ENCODE data around the gene STAC.
A peak's percentile ranks its signal among the peaks of the same experiment; 100 is the strongest.
"Not testable (repeated sequence)": the region's sequence is repeated elsewhere in the genome, so short reads cannot be mapped to it uniquely, and the experiment has no call there.

Gene STAC

DNA sequence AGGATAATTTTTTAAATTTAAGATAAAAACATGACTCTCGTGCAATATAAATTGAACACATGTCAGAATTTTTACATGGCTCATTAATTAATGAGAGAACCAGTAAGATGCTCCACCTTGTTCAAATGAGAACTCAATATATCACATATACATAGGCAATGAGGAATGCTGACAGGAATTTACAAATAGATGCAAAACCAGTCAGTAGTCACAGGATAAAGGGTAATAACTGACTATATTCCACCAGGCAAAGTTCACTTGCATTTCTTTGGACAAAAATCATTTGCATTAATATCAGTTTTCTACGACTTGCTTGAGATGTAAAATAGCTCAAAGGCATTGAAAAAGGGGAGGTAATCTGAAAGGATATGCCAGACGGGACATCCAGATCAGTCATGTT lies 139.4 kb downstream of the STAC start:
- no peak for DNase-seq (ENCODE audit: low read depth)

DNA sequence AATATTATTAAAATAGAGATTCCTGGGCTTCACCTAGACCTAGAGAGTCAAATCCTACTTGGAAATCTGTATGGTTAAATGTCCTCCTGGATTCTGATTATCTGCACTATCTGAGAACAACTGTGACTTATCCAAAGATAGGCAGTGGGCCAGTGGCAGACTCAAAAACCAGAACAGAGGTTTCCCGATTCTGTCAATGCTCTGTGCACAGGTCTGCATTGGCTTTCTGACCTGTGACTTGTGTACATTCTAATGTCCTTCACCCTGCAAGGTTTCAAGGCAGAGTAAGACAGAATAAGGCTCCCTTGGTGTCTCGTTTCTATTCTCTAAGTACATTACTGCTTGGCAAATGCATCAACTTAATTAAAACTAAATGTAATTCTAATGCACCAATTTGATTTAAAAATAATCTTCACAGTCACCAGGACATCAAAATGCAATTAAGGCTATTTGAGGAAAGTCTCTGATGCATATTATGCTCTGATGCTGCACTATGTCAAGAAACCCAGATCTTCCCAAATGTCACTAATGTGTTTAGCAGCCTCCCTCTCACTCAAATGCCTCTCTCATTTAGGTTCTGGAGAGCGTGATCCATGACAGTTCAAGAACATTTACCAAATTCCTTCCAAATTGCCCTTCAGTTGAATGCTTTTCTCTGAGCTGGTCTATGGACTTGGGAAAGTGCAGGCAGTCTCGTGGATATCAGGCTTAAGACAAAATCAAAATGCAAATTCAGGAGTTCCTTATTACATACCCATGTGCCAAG lies 140.1 kb downstream of the STAC start:
- no peak for DNase-seq (ENCODE audit: low read depth)

DNA sequence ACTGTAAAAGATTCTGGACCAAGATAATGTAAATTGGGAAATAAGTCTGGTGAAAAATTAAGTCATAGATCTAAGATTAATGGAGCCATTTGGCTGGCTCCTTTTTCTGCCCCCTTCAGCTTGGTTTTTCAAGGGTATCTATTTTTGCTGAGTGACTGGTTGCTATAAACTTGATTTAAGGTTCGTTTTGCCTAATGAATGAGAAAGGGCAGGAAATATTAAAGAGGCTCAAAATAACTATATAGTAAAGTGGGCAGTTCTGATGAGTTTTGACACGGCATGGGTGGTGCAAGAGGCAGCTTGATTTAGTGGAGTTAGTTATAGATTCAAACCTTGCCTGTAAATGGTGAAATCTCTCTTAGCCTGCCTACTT lies 140.7 kb downstream of the STAC start:
- DNase-seq (ENCODE audit: low read depth), result no peak

GRCh38 chr3:36524560-36524959 lies 144.3 kb downstream of the STAC start:
- peak; percentile 71 for DNase-seq (ENCODE audit: low read depth)

DNA sequence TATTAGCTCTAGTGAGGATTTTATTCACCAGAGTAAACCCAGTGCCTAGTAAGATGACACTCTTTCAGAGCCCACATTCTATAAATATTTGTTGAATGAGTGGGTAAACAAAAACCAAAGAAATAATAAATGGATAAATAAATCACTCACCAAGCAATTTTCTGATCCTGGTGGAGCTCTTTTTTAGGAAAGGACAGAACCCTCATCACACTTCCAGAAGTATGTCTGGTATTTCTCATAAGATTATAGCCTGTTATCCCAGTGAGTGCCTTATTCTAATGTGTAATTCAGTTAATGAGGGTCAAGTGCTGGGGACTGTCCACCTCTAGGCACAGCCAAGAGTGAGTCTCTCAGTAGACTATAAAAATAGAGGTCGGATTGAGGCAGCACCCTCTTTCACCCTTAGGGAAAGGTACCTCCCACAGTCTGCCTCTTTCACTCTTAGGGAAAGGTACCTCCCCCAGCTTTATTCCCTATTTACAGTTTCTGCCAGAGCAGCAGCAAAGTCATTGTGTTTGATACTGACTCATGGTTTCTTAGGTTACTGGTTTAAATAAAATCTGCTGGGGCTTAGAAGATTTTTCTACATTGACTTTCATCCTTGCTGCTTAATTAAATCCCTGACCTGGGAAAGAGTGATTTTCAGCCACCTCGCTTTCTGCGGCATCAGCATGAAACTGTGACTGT lies 145.0 kb downstream of the STAC start:
- DNase-seq (ENCODE audit: low read depth), result peak; percentile 89

- DNase-seq (ENCODE audit: low read depth), result no peak
Measured at GRCh38 chr3:36538136-36538749, 157.9 kb downstream of the STAC start.

GRCh38 chr3:36540888-36541518 lies 160.7 kb downstream of the STAC start:
- peak; percentile 65 for DNase-seq (ENCODE audit: low read depth)

DNA sequence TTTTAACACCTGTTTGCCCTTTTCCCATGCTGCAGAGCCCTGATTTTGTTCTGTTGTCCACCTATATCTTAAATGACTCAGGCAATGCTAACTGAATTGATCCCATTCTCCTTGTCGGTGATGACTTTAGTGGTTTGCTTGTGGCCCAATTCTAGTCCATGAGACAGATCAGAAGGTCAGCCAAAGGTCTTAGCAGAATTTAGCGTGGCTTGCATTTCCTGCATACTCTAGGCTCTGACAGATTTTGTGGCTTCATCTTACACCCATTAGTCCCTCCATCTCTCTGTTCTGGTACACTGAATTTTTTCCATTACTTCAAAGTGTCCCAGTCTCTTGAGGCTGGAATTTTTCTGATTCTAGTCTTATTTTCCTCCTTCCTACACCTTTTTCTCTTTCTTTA lies 161.9 kb downstream of the STAC start:
- peak; percentile 71 for DNase-seq (ENCODE audit: low read depth)

DNA sequence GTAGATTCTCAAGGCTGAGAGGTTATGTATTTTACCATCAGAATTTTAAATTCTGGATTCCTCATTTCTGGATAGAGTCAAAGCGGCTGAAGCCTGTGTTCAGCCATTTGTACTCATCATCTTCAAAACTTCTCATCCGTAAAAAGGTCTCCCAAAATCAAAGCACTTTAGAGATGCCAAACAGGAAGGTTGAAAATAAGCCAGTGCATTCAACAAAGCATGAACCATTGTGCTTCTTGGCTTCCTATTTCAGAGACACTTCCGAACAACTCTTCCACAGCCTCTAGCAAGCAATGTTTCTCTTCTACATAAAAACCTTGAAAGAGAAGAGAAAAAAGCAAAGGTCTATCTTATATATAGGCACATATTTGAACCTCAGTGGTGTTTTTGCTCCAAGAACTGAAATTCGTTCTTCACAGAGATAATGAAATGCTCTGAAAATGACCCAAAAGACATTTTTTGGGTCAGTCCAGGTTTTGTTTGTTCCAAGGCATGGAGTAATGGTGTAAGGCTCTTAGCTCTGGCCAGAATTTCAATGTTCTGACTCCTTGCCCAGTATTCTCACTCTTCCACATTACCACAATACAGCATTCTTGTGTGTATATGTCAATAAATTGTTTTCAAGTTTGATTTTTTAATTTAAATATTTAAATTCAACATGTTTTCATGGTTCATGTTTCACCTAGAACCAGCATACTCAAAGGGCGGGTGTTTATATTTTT lies 163.1 kb downstream of the STAC start:
- DNase-seq (ENCODE audit: low read depth), result no peak

DNA sequence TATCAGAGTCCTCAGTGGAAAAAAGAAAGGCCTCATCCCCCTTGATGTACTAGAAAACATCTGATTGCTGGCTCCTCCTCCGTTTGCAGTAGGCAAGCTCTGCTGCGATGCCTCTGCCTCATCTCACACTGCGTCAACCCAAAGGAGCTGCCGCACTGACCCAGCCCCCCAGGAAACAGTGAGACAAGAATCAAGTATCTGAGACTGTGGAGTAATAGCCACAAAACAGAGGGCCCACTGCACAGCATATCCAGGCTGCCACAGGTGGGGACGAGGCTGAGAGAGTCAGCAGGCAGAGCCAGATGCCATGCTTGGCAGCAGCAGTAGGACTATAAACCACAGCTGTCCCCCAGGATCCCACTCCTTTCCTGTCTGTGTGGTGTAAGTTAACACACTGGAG lies 165.9 kb downstream of the STAC start:
- peak; percentile 43 for DNase-seq (ENCODE audit: low read depth)

- DNase-seq (ENCODE audit: low read depth), result peak; percentile 34
Measured at GRCh38 chr3:36548712-36549111, 168.4 kb downstream of the STAC start.

DNA sequence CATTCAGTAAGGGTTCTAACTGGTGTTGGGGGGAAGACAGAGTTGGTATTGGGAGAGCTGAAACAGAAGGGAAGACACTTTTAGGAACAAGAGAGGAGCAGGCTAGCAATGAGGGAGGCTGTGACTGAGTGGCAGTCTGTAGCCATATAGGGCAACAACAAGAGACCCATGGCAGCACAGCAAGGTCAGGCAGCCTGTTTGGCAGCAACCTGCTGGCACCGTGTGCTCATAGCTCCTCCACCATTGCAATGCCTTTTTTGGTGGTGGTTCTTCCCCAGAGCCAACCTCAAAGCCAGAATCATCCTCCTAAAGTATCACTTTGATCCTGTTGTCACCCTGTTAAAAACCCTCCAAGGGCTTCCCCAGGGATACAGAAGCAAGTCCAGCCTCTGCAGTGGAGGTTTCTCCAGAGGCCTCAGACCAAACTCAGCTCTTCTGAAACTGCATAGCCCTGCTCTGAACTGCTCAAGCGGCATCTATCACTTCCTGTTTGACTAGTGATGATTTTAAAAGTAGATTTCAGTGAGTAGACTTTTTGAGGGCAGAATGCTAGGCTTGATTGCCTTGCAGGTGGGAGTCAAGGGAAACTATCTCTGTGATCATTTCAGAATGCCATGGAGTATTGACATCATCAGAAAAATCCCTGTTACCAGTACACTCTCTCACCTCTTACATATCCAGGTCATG lies 176.9 kb downstream of the STAC start:
- no peak for DNase-seq (ENCODE audit: low read depth)

DNA sequence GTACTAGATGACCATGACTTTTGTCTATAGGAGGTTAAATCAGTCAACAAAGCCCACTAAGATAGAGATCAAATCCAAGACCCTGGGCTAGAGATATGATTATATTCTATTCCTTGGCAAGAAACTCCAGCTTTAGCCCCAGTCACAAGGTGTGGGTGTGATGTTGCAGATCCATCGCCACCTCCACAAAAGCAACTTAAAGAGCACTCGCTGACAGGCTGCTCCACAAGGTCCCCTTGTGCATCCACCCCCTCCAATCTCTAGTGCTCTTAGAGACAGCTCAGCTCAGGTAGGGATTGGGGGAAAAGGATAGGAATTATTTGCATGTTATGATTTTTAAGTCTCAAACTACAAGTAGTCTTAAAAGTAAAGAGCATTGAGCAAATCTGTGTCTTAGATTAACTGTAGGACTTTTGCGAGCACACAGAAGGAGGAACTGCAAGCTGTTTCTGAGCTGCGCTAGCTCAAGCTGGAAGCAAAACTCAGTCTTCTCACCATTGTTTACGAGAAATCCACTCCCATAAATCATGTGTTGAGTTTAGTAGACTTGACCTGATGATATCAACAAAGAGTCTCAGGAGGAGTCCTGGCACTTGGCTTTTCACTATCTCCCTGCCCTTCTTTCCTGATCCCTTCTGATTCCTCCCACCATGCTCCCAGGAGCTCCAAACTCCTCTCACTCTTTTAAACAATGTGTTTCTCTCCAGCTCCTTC lies 177.6 kb downstream of the STAC start:
- DNase-seq (ENCODE audit: low read depth), result no peak

DNA sequence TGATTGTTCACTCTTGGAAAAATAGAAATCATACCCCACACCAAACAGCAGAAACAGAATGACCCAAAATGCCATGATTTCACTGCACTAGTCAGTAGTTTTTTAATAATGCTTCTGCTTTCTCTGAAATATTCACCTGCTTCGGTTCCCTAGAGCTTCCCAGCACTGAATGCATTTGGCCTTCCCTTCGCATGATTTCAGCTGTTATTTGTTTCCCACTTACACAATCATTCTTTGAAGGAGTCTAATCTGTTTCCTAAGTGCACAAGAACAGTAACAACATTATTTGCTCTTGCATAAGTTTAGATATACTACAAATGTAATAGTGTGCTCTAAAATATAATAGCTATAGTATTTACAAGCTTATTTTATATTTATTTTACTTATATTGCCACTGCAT lies 178.7 kb downstream of the STAC start:
- DNase-seq (ENCODE audit: low read depth), result no peak

DNA sequence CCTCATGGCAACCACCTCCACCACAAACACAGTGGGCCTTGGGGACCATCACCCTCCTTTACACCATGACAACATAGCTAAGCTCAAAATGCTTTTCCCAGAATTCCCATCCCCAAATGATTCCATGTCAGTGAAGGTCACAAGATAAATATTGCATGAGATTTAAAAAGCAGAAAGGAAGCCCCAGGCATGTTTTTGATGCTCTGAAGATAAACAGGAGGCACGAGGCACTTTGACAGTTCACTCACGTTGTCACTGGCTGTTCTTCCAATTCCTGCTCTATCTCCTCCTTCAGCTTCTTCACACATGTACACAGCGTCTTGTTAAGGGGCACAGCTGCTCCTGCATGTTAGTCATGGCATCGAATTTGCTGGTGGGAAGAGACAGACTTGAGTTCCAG lies 180.4 kb downstream of the STAC start:
- no peak for DNase-seq (ENCODE audit: low read depth)

DNA sequence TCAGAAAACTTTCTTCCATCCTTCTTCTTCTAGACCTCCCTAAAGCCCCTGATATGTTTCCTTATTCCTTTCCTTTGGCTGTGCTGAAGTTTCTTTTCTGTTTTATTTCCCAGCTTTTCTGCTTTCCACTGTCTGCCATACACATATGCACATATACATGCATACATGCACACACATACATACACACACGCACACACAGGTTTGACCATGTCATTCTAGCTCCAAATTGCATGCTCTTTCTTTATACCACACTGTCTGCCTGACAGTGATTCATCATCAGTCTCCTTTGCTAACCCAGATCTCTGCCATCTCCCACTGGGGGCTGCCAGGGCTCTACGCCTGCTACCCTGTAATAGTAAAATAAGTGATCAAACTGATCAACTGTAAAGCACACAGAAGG lies 181.3 kb downstream of the STAC start:
- DNase-seq (ENCODE audit: low read depth), result no peak

GRCh38 chr3:36562945-36563344 lies 182.6 kb downstream of the STAC start:
- no peak for DNase-seq (ENCODE audit: low read depth)

DNA sequence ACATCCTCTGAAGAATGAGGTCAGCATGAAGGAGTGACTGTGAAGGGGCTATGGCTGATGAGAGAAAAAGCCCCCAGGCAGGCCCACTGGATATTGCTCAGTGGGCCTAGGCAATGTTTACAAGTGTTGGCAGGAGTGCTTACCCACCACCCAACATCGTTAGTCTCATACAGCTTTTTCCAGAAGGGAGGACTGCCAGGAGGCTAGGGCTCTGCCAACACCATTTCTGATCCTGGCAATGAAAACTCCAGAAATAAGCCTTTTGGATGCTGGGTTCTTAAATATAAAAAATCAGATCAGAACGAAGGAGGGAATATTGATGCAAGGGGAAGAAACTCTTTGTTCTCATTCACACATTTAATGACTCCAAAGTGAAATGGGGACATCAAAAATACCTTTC lies 194.9 kb downstream of the STAC start:
- DNase-seq (ENCODE audit: low read depth), result no peak

GRCh38 chr3:36578418-36578817 lies 198.1 kb downstream of the STAC start:
- not testable (repeated sequence) for DNase-seq (ENCODE audit: low read depth)

GRCh38 chr3:36579746-36580145 lies 199.4 kb downstream of the STAC start:
- DNase-seq (ENCODE audit: low read depth), result no peak

DNA sequence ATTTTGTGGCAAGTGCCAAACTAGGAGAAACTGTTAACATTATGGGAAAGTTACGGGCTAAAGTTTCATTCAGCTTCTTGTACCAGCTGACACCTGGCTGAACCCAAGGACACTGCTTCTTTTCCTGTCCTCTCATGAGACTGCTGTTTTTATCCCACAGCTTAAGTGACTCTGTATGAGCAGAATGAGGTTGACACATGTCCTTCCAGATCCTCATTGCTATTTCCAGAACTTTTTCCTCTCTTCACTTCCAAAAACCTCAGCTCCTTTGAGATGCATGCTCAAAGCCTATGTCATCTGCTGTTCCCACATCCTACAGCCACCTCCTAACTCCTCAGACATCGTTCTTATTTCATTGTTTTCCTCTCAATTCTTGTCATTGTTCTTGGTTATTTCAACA lies 200.4 kb downstream of the STAC start:
- DNase-seq (ENCODE audit: low read depth), result no peak
